B cell (primary cell): ENCODE results near the gene APP. TPM values are rescaled to one million over a fixed set of nuclear protein-coding genes. Genes with fewer than 3 reads are reported as not detected.

Experiments used
- ATAC-seq: fragments of 200-7000 bp; cut with Tn5 transposase; one replicate; pipeline ENCODE4 v1.10.0; 2021; ENCODE audit warnings: low read depth, mild to moderate bottlenecking, moderate number of reproducible peaks, moderate library complexity
- CTCF ChIA-PET: fragments of 350-600 bp; sonication (Branson Sonifier 250); formaldehyde crosslinking; loops from one replicate; lab custom pipeline; 2021; ENCODE audit warnings: antibody characterized with exemption, inconsistent platforms; lab: Charles Lee
- POLR2A ChIA-PET: fragments of 350-600 bp; sonication (Branson Sonifier 250); formaldehyde crosslinking; loops from one replicate; lab custom pipeline; 2021; ENCODE audit warnings: antibody characterized with exemption; lab: Charles Lee
- DNase-seq: peaks from one replicate; pipeline ENCODE4 v3.0.0; 2013
- H2AFZ ChIP-seq: 2 replicates; pipeline ENCODE4 v1.6.1; 2012; ENCODE audit warnings: mild to moderate bottlenecking, low read depth, low read length; ENCODE audit not compliant: insufficient read depth, poor library complexity, severe bottlenecking
- H3K27ac ChIP-seq, 2 donors: 1 replicate in 1 of 2; 2 replicates in 1 of 2; pipeline ENCODE4 v1.5.1; 2012 to 2013; ENCODE audit warnings: low read length in 2 of 2, mild to moderate bottlenecking in 2 of 2, moderate library complexity in 1 of 2
- H3K27me3 ChIP-seq, 4 experiments: fragments of 200-600 bp in 1 of 4; sonication (generic) in 1 of 4; replicated peaks in 1 of 4; 1 replicate in 2 of 4; 2 replicates in 2 of 4; pipeline versions ENCODE4 v1.6.1 to v1.7.0; 2013 to 2016; ENCODE audit warnings: low read length in 3 of 4, mild to moderate bottlenecking in 2 of 4, mixed read lengths in 1 of 4, moderate library complexity in 1 of 4; ENCODE audit not compliant: insufficient read depth in 4 of 4, control insufficient read depth in 3 of 4; ENCODE audit errors: control extremely low read depth in 1 of 4
- H3K36me3 ChIP-seq, 2 experiments: replicated peaks in 1 of 2; 1 replicate in 1 of 2; 2 replicates in 1 of 2; pipeline versions ENCODE4 v1.6.1 to v1.7.1; 2013; ENCODE audit warnings: low read length in 1 of 2; ENCODE audit not compliant: insufficient read depth in 2 of 2, control insufficient read depth in 1 of 2; ENCODE audit errors: control extremely low read depth in 1 of 2, extremely low read depth in 1 of 2
- H3K4me1 ChIP-seq, 2 donors: fragments of 200-600 bp in 1 of 2; sonication (generic) in 1 of 2; 1 replicate in 1 of 2; 2 replicates in 1 of 2; pipeline versions ENCODE4 v1.5.1 to v1.6.1; 2013 to 2017; ENCODE audit warnings: low read length in 2 of 2; ENCODE audit not compliant: control insufficient read depth in 2 of 2, insufficient read depth in 2 of 2
- H3K4me2 ChIP-seq: replicated peaks from 2 replicates; pipeline ENCODE3; 2012; ENCODE audit warnings: mild to moderate bottlenecking, low read depth, low read length; ENCODE audit not compliant: poor library complexity, severe bottlenecking
- H3K4me3 ChIP-seq, 5 experiments: fragments of 200-600 bp in 1 of 5; sonication (generic) in 1 of 5; 1 replicate in 3 of 5; 2 replicates in 2 of 5; pipeline versions ENCODE4 v1.5.1 to v1.7.0; 2011 to 2016; ENCODE audit warnings: low read length in 4 of 5, mild to moderate bottlenecking in 4 of 5, low read depth in 2 of 5, control low read depth in 1 of 5, moderate library complexity in 1 of 5; ENCODE audit not compliant: insufficient read depth in 1 of 5; ENCODE audit errors: control extremely low read depth in 1 of 5, extremely low read depth in 1 of 5
- H3K79me2 ChIP-seq: fragments of 200-600 bp; sonication (generic); one replicate; pipeline ENCODE4 v1.6.0; 2016; ENCODE audit warnings: low read length; ENCODE audit not compliant: control insufficient read depth, insufficient read depth
- H3K9ac ChIP-seq: fragments of 200-600 bp; sonication (generic); 2 replicates; pipeline ENCODE4 v1.6.1; 2017; ENCODE audit warnings: mild to moderate bottlenecking, low read length, moderate library complexity
- H3K9me3 ChIP-seq, 3 donors: one replicate each; pipeline versions ENCODE4 v1.6.1 to v1.7.1; 2013; ENCODE audit warnings: low read length in 2 of 3; ENCODE audit not compliant: control insufficient read depth in 2 of 3, insufficient read depth in 1 of 3; ENCODE audit errors: control extremely low read depth in 1 of 3
- H4K20me1 ChIP-seq: 2 replicates; pipeline ENCODE4 v1.6.0; 2012; ENCODE audit warnings: mild to moderate bottlenecking, low read length; ENCODE audit not compliant: insufficient read depth, control insufficient read depth, poor library complexity, severe bottlenecking
- H3K27ac Mint-ChIP-seq: one replicate; pipeline ENCODE4 v1.8.0; 2021; ENCODE audit warnings: mixed read lengths
- H3K27me3 Mint-ChIP-seq: one replicate; pipeline ENCODE4 v1.8.0; 2021; ENCODE audit warnings: mixed read lengths
- H3K4me1 Mint-ChIP-seq: one replicate; pipeline ENCODE4 v1.8.0; 2021; ENCODE audit warnings: mixed read lengths
- H3K4me3 Mint-ChIP-seq: one replicate; pipeline ENCODE4 v1.8.0; 2021; ENCODE audit warnings: mixed read lengths
- H3K9me3 Mint-ChIP-seq: one replicate; pipeline ENCODE4 v1.8.0; 2022; ENCODE audit warnings: mixed read lengths; ENCODE audit not compliant: insufficient read depth
- CTCF ChIP-seq: fragments of 200-600 bp; IDR thresholded peaks from one replicate; pipeline ENCODE4 v1.8.0; 2022; ENCODE audit warnings: antibody characterized with exemption, mild to moderate bottlenecking
- EZH2 ChIP-seq: IDR thresholded peaks from 2 replicates; pipeline ENCODE4 v1.6.1; 2012; ENCODE audit warnings: borderline replicate concordance, low read depth, mild to moderate bottlenecking, moderate library complexity, low read length; ENCODE audit not compliant: insufficient read depth, poor library complexity, severe bottlenecking
- WGBS: methylation state at CpG from one replicate; pipeline ENCODE4 v1.1.5; 2013; ENCODE audit warnings: missing lambda C conversion rate; ENCODE audit not compliant: insufficient coverage; 5-methylcytosine and 5-hydroxymethylcytosine counted together
- intact Hi-C: fragments of 100-400 bp; cut with micrococcal nuclease; formaldehyde crosslinking; loops from one replicate; pipeline ENCODE4 v1.10.0; 2022
- polyA plus RNA-seq: library from polyadenylated mRNA; depleted of rRNA; stranded (reverse); fragments of >200 nt; gene quantifications from 2 replicates; pipeline ENCODE4 v1.2.3, GENCODE V29; 2012
- total RNA-seq, 2 donors: library from RNA; stranded (reverse); fragments of 120-200 nt in 1 of 2; gene quantifications; 1 replicate in 1 of 2; 2 replicates in 1 of 2; pipeline versions ENCODE4 v1.2.3 to v1.2.4, GENCODE V29; 2013 to 2022

APP gene
- total and polyA plus RNA-seq, 2 donors (not counting 1 experiment from before 2014, with no cell fraction given) = 28.3 to 34.7 TPM

GRCh38 chr21:25987531-25987930 lies 183.0 kb downstream of the APP start:
- H3K27me3 Mint-ChIP-seq = no peaks in the 10 kb centered on the region
- H3K27ac ChIP-seq = no peak overlapping the region
- H3K9ac ChIP-seq = no peak overlapping the region
- no peaks in the 10 kb centered on the region for H3K27me3 ChIP-seq
- no peak for ATAC-seq
- no peak overlapping the region for H3K27ac Mint-ChIP-seq
- H4K20me1 ChIP-seq = no peaks in the 10 kb centered on the region
- no peak overlapping the region for H3K4me3 Mint-ChIP-seq
- POLR2A ChIA-PET = no interaction called here
- no peaks in the 10 kb centered on the region for H3K9me3 Mint-ChIP-seq
- no peaks in the 10 kb centered on the region for H3K9me3 ChIP-seq
- no peaks in the 10 kb centered on the region for H3K4me1 Mint-ChIP-seq
- CTCF ChIA-PET = interaction anchor here (0.6 to 1.2 kb wide), 2 partner anchors 9 to 86 kb away, joined by 3 read pairs; no protein-coding TSS in a partner anchor
- intact Hi-C loops = no loop called here
- DNase-seq = no peak
- no peaks in the 10 kb centered on the region for H3K4me1 ChIP-seq
- no peak for TF ChIP-seq CTCF
- TF ChIP-seq EZH2 = no peak
- no peak overlapping the region for H3K4me3 ChIP-seq
- H2AFZ ChIP-seq = no peak overlapping the region
- WGBS = 100% methylated on average over 1 of the region's 2 CpGs
- no peaks in the 10 kb centered on the region for H3K79me2 ChIP-seq
- no peaks in the 10 kb centered on the region for H3K36me3 ChIP-seq
- no peak overlapping the region for H3K4me2 ChIP-seq

- CTCF ChIA-PET = no interaction called here
- Mint-ChIP-seq H3K27ac (no peak overlapping the region), H3K27me3 (no peaks in the 10 kb centered on the region), H3K9me3 (no peaks in the 10 kb centered on the region), H3K4me1 (no peaks in the 10 kb centered on the region), H3K4me3 (no peak overlapping the region)
- Histone ChIP-seq H2AFZ (no peak overlapping the region), H3K4me3 (no peak overlapping the region), H3K9ac (no peak overlapping the region), H3K79me2 (no peaks in the 10 kb centered on the region), H3K36me3 (peaks cover 0 to 1% of the 10 kb centered on the region in 2 experiments), H4K20me1 (no peaks in the 10 kb centered on the region), H3K27me3 (no peaks in the 10 kb centered on the region), H3K27ac (no peak overlapping the region), H3K4me2 (no peak overlapping the region), H3K4me1 (no peaks in the 10 kb centered on the region), H3K9me3 (no peaks in the 10 kb centered on the region)
- POLR2A ChIA-PET = no interaction called here
- ATAC-seq (no peak), DNase-seq (no peak)
- 91% methylated on average over 1 of the region's 2 CpGs for WGBS
- intact Hi-C loops = no loop called here
- TF ChIP-seq EZH2 = no peak
- TF ChIP-seq CTCF = no peak
Observed at GRCh38 chr21:25986928-25987327, 183.6 kb downstream of the APP start.
